ENCODE results near the gene ITGB4. TPM values are rescaled to one million over a fixed set of nuclear protein-coding genes. Genes with fewer than 3 reads are reported as not detected.
A peak's percentile ranks its signal among the peaks of the same experiment; 100 is the strongest.

Gene ITGB4
- total and polyA plus RNA-seq, 10 of the 15 experiments (the other 5 are each of a cell fraction or from before 2014, with no cell fraction given), result 0.06 to 1.6 (median 0.27) TPM; not detected in 2

DNA sequence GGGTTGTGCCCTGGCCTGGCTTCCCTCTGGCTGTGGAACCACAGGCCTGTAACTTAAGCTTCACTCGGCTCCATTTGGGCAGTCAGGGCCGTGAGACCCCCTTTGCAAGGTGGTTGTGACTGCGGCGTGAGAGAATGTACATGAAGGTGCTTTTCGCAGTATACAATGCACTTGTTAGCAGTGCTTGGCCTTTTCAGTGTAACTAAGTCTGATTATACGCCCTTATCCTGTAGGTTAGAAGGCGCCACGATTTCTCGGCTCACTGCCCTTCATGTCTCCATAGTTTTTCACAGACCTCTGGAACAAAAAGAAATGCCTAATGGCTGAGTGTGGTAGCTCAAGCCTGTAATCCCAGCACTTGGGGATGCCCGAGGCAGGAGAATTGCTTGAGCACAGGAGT lies 40.8 kb upstream of the ITGB4 start:
- 97% methylated on average over 10 of the region's 10 CpGs for WGBS (ENCODE audit: insufficient coverage, insufficient replicate concordance, low lambda C conversion rate, missing lambda C conversion rate)
- no TSS peak for BruUV-seq (replicated peaks)
- Histone ChIP-seq H3K4me1 (ENCODE audit: control insufficient read depth, insufficient read depth, low read length) (peaks cover 5% of the 10 kb centered on the region; the same call in 1 of the 2 replicates), H2AFZ (ENCODE audit: control insufficient read depth, low read depth, low read length) (no peak overlapping the region), H4K20me1 (ENCODE audit: control insufficient read depth, insufficient read depth) (no peaks in the 10 kb centered on the region), H3K27ac (ENCODE audit: control insufficient read depth, insufficient read depth) (no peak overlapping the region), H3K79me2 (ENCODE audit: control insufficient read depth, insufficient read depth, low read length) (peaks cover 26% of the 10 kb centered on the region), H3K4me2 (ENCODE audit: control insufficient read depth, insufficient read depth) (no peak overlapping the region), H3K36me3 (ENCODE audit: control insufficient read depth in 2 of 2, insufficient read depth in 2 of 2, low read length in 1 of 2) (peaks cover 6 to 20% of the 10 kb centered on the region in 2 experiments; a peak in 3 of 4 replicates), H3K4me3 (no peak overlapping the region), H3K27me3 (replicated peaks in 1 of 2; ENCODE audit: control insufficient read depth in 2 of 2, insufficient read depth in 2 of 2, low read length in 1 of 2) (no peaks in the 10 kb centered on the region), H3K9ac (ENCODE audit: control insufficient read depth, insufficient read depth, low read length) (no peak overlapping the region), H3K9me3 (replicated peaks; ENCODE audit: control insufficient read depth, insufficient read depth, low read length) (no peaks in the 10 kb centered on the region; the same call in 2 of the 3 replicates)
- ATAC-seq (no peak), DNase-seq (ENCODE audit: low read depth, low spot score) (no peak), FAIRE-seq (no peak)
- RAD21 ChIA-PET (ENCODE audit: unreplicated experiment), result interaction anchor here (1.0 to 1.3 kb wide), 2 partner anchors 34 to 68 kb away, joined by 3 to 6 read pairs; a partner anchor contains a TSS
- intact Hi-C loops (cut with micrococcal nuclease; ENCODE audit: unreplicated experiment) (no loop called here), in situ Hi-C loops (cut with MboI) (no loop called here)
- SMC1A ChIA-PET (ENCODE audit: uncharacterized antibody, unreplicated experiment), result no interaction called here
- CTCF ChIA-PET, result interaction anchor here (1.3 to 13.2 kb wide), 5 partner anchors 8 to 80 kb away, joined by 3 to 134 read pairs (median 7); partner anchors contain the start of gene SMIM5
- TF ChIP-seq, protein P1, sequence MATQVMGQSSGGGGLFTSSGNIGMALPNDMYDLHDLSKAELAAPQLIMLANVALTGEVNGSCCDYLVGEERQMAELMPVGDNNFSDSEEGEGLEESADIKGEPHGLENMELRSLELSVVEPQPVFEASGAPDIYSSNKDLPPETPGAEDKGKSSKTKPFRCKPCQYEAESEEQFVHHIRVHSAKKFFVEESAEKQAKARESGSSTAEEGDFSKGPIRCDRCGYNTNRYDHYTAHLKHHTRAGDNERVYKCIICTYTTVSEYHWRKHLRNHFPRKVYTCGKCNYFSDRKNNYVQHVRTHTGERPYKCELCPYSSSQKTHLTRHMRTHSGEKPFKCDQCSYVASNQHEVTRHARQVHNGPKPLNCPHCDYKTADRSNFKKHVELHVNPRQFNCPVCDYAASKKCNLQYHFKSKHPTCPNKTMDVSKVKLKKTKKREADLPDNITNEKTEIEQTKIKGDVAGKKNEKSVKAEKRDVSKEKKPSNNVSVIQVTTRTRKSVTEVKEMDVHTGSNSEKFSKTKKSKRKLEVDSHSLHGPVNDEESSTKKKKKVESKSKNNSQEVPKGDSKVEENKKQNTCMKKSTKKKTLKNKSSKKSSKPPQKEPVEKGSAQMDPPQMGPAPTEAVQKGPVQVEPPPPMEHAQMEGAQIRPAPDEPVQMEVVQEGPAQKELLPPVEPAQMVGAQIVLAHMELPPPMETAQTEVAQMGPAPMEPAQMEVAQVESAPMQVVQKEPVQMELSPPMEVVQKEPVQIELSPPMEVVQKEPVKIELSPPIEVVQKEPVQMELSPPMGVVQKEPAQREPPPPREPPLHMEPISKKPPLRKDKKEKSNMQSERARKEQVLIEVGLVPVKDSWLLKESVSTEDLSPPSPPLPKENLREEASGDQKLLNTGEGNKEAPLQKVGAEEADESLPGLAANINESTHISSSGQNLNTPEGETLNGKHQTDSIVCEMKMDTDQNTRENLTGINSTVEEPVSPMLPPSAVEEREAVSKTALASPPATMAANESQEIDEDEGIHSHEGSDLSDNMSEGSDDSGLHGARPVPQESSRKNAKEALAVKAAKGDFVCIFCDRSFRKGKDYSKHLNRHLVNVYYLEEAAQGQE (IDR thresholded peaks at IDR 0.05; ENCODE audit: low read depth, low read length), result no peak
- TF ChIP-seq POLR2A (IDR thresholded peaks at IDR 0.05; ENCODE audit: low read depth, low read length), result 0 out of 2 replicates have a peak, but pooled peaks have one; percentile 24
- POLR2A ChIA-PET, result interaction anchor here (0.6 to 1.0 kb wide), 2 partner anchors 8 kb away, joined by 3 to 7 read pairs; no protein-coding TSS in a partner anchor
